Sigmoid colon (tissue), 7 donors: ENCODE data around the gene SYNPO2. TPM values are rescaled to one million over a fixed set of nuclear protein-coding genes. Genes with fewer than 3 reads are reported as not detected.

Experiments used
- DNase-seq: peaks from one replicate; pipeline ENCODE4 v3.0.0-alpha.2; 2019
- H3K27ac ChIP-seq, 4 donors: fragments of 200-600 bp; sonication (generic); one replicate each; pipeline ENCODE4 v1.5.1; 2016 to 2019; ENCODE audit warnings: mild to moderate bottlenecking in 1 of 4
- H3K27me3 ChIP-seq, 3 donors: fragments of 200-600 bp; sonication (generic); one replicate each; pipeline ENCODE4 v1.5.1; 2019; ENCODE audit warnings: mild to moderate bottlenecking in 1 of 3
- H3K36me3 ChIP-seq, 4 donors: fragments of 200-600 bp; sonication (generic); one replicate each; pipeline ENCODE4 v1.5.1; 2016 to 2019
- H3K4me1 ChIP-seq, 4 donors: fragments of 200-600 bp; sonication (generic); one replicate each; pipeline ENCODE4 v1.5.1; 2017 to 2019
- H3K4me3 ChIP-seq, 4 donors: fragments of 200-600 bp; sonication (generic); one replicate each; pipeline ENCODE4 v1.5.1; 2017 to 2019; ENCODE audit warnings: mild to moderate bottlenecking in 2 of 4, moderate library complexity in 1 of 4
- H3K9me3 ChIP-seq, 4 donors: fragments of 200-600 bp in 3 of 4; sonication (generic) in 3 of 4; one replicate each; pipeline versions ENCODE4 v1.5.1 to v1.6.1; 2013 to 2019
- CTCF ChIP-seq, 4 experiments: fragments of 450-650 bp in 3 of 4; fragments of 200-600 bp in 1 of 4; IDR thresholded peaks; one replicate each; pipeline ENCODE4 v1.5.1; 2016 to 2019; ENCODE audit warnings: antibody characterized with exemption in 4 of 4, mild to moderate bottlenecking in 3 of 4, moderate library complexity in 2 of 4
- EP300 ChIP-seq, 4 donors: sonication (generic); formaldehyde crosslinking; IDR thresholded peaks; one replicate each; pipeline ENCODE4 v1.6.1; 2017; ENCODE audit warnings: antibody characterized with exemption in 4 of 4
- POLR2A ChIP-seq, 2 donors: fragments of 450-650 bp; IDR thresholded peaks; one replicate each; pipeline ENCODE4 v1.6.1; 2016; ENCODE audit warnings: antibody characterized with exemption in 2 of 2, mild to moderate bottlenecking in 2 of 2, moderate library complexity in 2 of 2
- POLR2AphosphoS5 ChIP-seq, 4 donors: sonication (generic); formaldehyde crosslinking; IDR thresholded peaks; one replicate each; pipeline ENCODE4 v1.6.1; 2017; ENCODE audit warnings: antibody characterized with exemption in 4 of 4
- WGBS, 2 donors: extraction: QIAGEN DNeasy Blood & Tissue Kit; methylation state at CpG; one replicate each; pipeline ENCODE4 v1.1.7; 2013; 5-methylcytosine and 5-hydroxymethylcytosine counted together
- intact Hi-C: fragments of 100-400 bp; cut with DNase I; formaldehyde crosslinking; loops from one replicate; pipeline ENCODE4 v1.15.1; 2023
- polyA plus RNA-seq, 3 donors: library from polyadenylated mRNA; stranded (reverse); fragments of 200-250 nt; gene quantifications; one replicate each; pipeline ENCODE4 v1.2.3, GENCODE V29; 2013
- total RNA-seq, 4 donors: library from RNA; depleted of rRNA; stranded (reverse); fragments of >200 nt; gene quantifications; one replicate each; pipeline ENCODE4 v1.1.0, GENCODE V29; 2016
- donor health status: healthy with polysubstance abuse.
- donor health status: Bipolar disorder and iron deficiency.
- donor health status: healthy.

Gene SYNPO2
- total and polyA plus RNA-seq, 7 donors, result 2.1 to 1,591 (median 611) TPM

GRCh38 chr4:118889312-118889691, 648 bp downstream of the SYNPO2 start:
- TF ChIP-seq POLR2A (IDR thresholded peaks at IDR 0.05), result no peak
- peak; percentile 53 to 73 (median 68) for TF ChIP-seq POLR2AphosphoS5 (IDR thresholded peaks at IDR 0.05)
- TF ChIP-seq CTCF (IDR thresholded peaks at IDR 0.05), result no peak
- peak in 1 of 4 donors; percentile 39 for TF ChIP-seq EP300 (IDR thresholded peaks at IDR 0.05)
- peak; percentile 67 for DNase-seq
- H3K9me3 ChIP-seq, result no peaks in the 10 kb centered on the region
- H3K27me3 ChIP-seq, result no peaks in the 10 kb centered on the region
- H3K4me3 ChIP-seq, result peak overlapping the region; percentile 69 to 76 (median 72)
- intact Hi-C loops, result loop anchor here (2.0 to 10.0 kb wide), 4 partner anchors 52 to 405 kb away; partner anchors contain the start of gene SEC24D
- H3K27ac ChIP-seq, result peak overlapping the region; percentile 83 to 90 (median 90)
- H3K36me3 ChIP-seq, result no peaks in the 10 kb centered on the region
- 45 to 64% methylated on average over 4 of the region's 4 CpGs for WGBS, 2 donors
- H3K4me1 ChIP-seq, result peaks cover 0 to 19% (median 5%) of the 10 kb centered on the region in 4 donors

GRCh38 chr4:118894034-118894433, 5.4 kb downstream of the SYNPO2 start:
- intact Hi-C loops, result loop anchor here (5.0 kb wide), 1 partner anchor 133 kb away; no protein-coding TSS in a partner anchor
- no peaks in the 10 kb centered on the region for H3K36me3 ChIP-seq
- no peaks in the 10 kb centered on the region for H3K27me3 ChIP-seq
- DNase-seq, result no peak
- TF ChIP-seq EP300 (IDR thresholded peaks at IDR 0.05), result no peak
- TF ChIP-seq POLR2AphosphoS5 (IDR thresholded peaks at IDR 0.05), result no peak
- no peak for TF ChIP-seq POLR2A (IDR thresholded peaks at IDR 0.05)
- TF ChIP-seq CTCF (IDR thresholded peaks at IDR 0.05), result no peak
- WGBS, 2 donors, result 80 to 92% methylated on average over 3 of the region's 3 CpGs
- peaks cover 0 to 66% (median 32%) of the 10 kb centered on the region in 4 donors for H3K4me1 ChIP-seq
- peak overlapping the region; percentile 83 to 90 (median 90) for H3K27ac ChIP-seq
- H3K4me3 ChIP-seq, result peak overlapping the region in 3 of 4 donors; percentile 71 to 76 (median 74)
- no peaks in the 10 kb centered on the region for H3K9me3 ChIP-seq

- H3K4me3 ChIP-seq, result peak overlapping the region in 1 of 4 donors; percentile 8
- no peaks in the 10 kb centered on the region for H3K27me3 ChIP-seq
- peaks cover 0 to 98% (median 64%) of the 10 kb centered on the region in 4 donors for H3K4me1 ChIP-seq
- 86 to 87% methylated on average over 2 of the region's 2 CpGs for WGBS, 2 donors
- no peak for DNase-seq
- H3K9me3 ChIP-seq, result no peaks in the 10 kb centered on the region
- H3K36me3 ChIP-seq, result no peaks in the 10 kb centered on the region
- peak overlapping the region; percentile 83 to 90 (median 90) for H3K27ac ChIP-seq
- intact Hi-C loops, result no loop called here
- TF ChIP-seq EP300 (IDR thresholded peaks at IDR 0.05), result no peak
Measured at GRCh38 chr4:118898221-118898620, 9.6 kb downstream of the SYNPO2 start.

- intact Hi-C loops, result no loop called here
- WGBS, 2 donors, result 90 to 94% methylated on average over 6 of the region's 6 CpGs
- H3K27ac ChIP-seq, result peak overlapping the region; percentile 83 to 90 (median 90)
- no peak for TF ChIP-seq EP300 (IDR thresholded peaks at IDR 0.05)
- peak in 3 of 4 donors; percentile 15 to 38 (median 35) for TF ChIP-seq POLR2AphosphoS5 (IDR thresholded peaks at IDR 0.05)
- TF ChIP-seq POLR2A (IDR thresholded peaks at IDR 0.05), result no peak
- TF ChIP-seq CTCF (IDR thresholded peaks at IDR 0.05), result no peak
- peak; percentile 81 for DNase-seq
- H3K27me3 ChIP-seq, result no peaks in the 10 kb centered on the region
- no peaks in the 10 kb centered on the region for H3K36me3 ChIP-seq
- no peaks in the 10 kb centered on the region for H3K9me3 ChIP-seq
- H3K4me3 ChIP-seq, result peak overlapping the region in 1 of 4 donors; percentile 8
- peaks cover 0 to 98% (median 67%) of the 10 kb centered on the region in 4 donors for H3K4me1 ChIP-seq
Measured at GRCh38 chr4:118898684-118899138, 10.1 kb downstream of the SYNPO2 start.

GRCh38 chr4:118904418-118904817, 15.8 kb downstream of the SYNPO2 start:
- peaks cover 0 to 84% (median 66%) of the 10 kb centered on the region in 4 donors for H3K4me1 ChIP-seq
- intact Hi-C loops, result no loop called here
- H3K27ac ChIP-seq, result peak overlapping the region; percentile 63 to 90 (median 86)

More at GRCh38 chr4:118904418-118904817, 15.8 kb downstream of the SYNPO2 start:
- WGBS, 2 donors, result 74 to 85% methylated on average over 3 of the region's 3 CpGs
- TF ChIP-seq POLR2AphosphoS5 (IDR thresholded peaks at IDR 0.05) (peak in 1 of 4 donors; percentile 5), EP300 (IDR thresholded peaks at IDR 0.05) (no peak), CTCF (IDR thresholded peaks at IDR 0.05) (no peak), POLR2A (IDR thresholded peaks at IDR 0.05) (no peak)
- H3K36me3 ChIP-seq, result no peaks in the 10 kb centered on the region
- no peak overlapping the region for H3K4me3 ChIP-seq
- no peaks in the 10 kb centered on the region for H3K9me3 ChIP-seq
- DNase-seq, result no peak
- no peaks in the 10 kb centered on the region for H3K27me3 ChIP-seq
